Body of pancreas (tissue), 4 donors: ENCODE measurements around the gene S100A6.

Source experiments
- POLR2A ChIP-seq, 3 donors: fragments of 450-650 bp; IDR thresholded peaks; one replicate each; pipeline ENCODE4 v1.6.1; 2016; ENCODE audit warnings: antibody characterized with exemption in 3 of 3, mild to moderate bottlenecking in 2 of 3
- TF ChIP-seq, protein P1 (sequence below), 7 experiments: fragments of 450-650 bp in 4 of 7; fragments of 200-600 bp in 3 of 7; sonication (generic) in 3 of 7; IDR thresholded peaks; one replicate each; pipeline ENCODE4 v1.5.1; 2016 to 2019; ENCODE audit warnings: antibody characterized with exemption in 7 of 7

DNA sequence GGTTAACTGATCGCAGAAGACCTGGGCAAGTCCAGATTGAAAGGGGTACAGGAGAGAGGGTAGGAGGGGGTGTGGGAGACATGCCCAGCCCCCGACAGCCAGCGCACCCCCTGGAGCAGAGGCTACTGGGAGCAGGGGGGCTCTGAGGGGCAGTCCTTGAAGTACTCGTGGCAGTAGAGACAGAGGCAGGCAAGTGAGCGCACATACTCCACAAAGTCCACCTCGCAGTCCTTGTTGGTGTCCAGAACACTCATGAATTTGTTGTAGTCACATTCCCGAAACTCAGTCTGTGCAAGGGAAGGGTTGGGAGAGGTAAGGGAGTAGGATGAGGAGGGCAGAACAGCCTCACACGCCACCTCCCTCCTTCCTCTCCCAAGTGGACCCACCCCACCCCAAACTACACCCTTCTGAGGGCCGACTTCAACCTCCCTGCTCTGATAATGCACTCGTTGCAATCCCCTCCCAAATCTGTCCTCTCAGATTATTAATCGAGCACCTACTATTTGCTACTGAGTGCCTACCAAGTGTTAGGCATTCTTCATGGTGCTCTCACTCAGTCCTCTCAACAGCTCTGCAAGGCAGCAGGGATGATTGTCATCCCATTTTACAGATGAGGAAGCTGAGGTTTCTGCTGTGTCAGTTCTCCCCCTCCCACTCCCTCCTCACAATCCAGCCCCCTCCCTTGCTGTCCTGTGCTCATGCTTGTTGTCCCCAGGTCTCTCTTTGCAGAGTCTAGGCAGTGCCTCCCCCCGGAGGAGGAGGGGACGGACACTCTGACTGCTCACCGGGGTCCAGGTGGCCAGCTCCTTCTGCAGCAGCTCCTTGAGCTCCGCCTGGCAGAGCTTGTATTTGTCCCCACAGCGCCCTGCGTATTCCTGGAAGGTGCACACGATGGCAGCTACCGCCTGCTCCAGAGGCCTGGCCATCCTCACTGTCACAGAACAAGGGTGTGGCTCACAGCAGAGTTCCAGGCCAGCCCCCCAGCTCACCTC lies 12.1 kb upstream of the S100A6 start:
- TF ChIP-seq, protein P1, sequence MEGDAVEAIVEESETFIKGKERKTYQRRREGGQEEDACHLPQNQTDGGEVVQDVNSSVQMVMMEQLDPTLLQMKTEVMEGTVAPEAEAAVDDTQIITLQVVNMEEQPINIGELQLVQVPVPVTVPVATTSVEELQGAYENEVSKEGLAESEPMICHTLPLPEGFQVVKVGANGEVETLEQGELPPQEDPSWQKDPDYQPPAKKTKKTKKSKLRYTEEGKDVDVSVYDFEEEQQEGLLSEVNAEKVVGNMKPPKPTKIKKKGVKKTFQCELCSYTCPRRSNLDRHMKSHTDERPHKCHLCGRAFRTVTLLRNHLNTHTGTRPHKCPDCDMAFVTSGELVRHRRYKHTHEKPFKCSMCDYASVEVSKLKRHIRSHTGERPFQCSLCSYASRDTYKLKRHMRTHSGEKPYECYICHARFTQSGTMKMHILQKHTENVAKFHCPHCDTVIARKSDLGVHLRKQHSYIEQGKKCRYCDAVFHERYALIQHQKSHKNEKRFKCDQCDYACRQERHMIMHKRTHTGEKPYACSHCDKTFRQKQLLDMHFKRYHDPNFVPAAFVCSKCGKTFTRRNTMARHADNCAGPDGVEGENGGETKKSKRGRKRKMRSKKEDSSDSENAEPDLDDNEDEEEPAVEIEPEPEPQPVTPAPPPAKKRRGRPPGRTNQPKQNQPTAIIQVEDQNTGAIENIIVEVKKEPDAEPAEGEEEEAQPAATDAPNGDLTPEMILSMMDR (IDR thresholded peaks at IDR 0.05) = no peak
- TF ChIP-seq POLR2A (IDR thresholded peaks at IDR 0.05) = no peak
